ENCODE data around the gene S100A2.

DNA sequence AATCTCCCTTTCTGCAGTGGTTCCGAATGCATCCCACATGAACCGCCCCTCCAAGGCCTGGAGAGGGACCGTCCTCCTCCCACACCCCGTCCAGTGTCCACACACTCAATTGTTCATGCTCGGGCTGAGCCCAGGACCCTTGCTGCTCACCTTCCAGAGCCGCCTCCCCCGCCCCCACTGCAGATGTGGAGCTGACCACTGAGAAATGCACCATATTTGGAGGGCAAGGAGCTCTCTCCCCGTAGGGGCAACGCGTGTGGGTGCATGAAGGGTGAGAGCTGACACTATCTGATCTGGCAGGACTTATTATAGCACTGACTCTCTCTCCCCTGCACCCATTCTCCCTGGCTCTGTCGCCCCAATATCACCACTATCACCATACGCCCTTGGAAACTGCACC is 12.5 kb downstream of the S100A2 start:
- TF ChIP-seq, protein P1, sequence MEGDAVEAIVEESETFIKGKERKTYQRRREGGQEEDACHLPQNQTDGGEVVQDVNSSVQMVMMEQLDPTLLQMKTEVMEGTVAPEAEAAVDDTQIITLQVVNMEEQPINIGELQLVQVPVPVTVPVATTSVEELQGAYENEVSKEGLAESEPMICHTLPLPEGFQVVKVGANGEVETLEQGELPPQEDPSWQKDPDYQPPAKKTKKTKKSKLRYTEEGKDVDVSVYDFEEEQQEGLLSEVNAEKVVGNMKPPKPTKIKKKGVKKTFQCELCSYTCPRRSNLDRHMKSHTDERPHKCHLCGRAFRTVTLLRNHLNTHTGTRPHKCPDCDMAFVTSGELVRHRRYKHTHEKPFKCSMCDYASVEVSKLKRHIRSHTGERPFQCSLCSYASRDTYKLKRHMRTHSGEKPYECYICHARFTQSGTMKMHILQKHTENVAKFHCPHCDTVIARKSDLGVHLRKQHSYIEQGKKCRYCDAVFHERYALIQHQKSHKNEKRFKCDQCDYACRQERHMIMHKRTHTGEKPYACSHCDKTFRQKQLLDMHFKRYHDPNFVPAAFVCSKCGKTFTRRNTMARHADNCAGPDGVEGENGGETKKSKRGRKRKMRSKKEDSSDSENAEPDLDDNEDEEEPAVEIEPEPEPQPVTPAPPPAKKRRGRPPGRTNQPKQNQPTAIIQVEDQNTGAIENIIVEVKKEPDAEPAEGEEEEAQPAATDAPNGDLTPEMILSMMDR (conservative IDR thresholded peaks at IDR 0.05; ENCODE audit: low read depth, low read length), result no peak
- no peak for TF ChIP-seq EZH2phosphoT487 (IDR thresholded peaks at IDR 0.05; ENCODE audit: borderline replicate concordance, low read length)
- no peak for TF ChIP-seq EZH2 (IDR thresholded peaks at IDR 0.05; ENCODE audit: low read length, unreplicated experiment)
